Measurements from ENCODE around the gene HNF1B.
A peak's percentile ranks its signal among the peaks of the same experiment; 100 is the strongest.

The HNF1B gene

DNA sequence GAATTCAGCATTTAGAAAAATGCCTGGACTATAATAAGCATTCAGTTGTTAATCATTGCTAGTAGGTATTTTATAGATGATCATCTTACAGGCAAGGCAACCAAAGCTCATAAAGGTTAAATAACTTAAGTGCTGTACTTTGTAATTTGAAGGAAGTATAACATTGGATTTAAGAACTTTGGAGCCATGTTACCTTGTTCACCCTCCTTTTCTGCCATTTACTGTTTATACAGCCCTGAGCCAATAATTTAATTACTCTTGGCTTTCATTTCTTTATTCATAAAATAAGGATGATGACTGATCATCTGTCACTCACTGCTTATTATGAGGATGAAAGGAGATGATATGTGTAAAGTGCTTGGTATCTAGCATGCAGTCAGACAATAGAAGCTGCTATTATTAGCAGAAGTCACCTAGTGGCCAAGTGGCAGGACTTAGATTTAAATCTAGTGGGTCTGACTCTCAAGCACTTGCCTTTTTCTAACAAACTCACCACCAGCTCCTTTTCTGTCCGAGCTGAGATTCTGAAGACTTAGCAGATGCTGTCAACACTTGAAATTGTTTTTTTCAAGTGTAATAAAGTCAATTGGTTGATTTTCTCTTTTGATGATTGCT, 83.4 kb downstream of the HNF1B start:
- no peak for DNase-seq

DNA sequence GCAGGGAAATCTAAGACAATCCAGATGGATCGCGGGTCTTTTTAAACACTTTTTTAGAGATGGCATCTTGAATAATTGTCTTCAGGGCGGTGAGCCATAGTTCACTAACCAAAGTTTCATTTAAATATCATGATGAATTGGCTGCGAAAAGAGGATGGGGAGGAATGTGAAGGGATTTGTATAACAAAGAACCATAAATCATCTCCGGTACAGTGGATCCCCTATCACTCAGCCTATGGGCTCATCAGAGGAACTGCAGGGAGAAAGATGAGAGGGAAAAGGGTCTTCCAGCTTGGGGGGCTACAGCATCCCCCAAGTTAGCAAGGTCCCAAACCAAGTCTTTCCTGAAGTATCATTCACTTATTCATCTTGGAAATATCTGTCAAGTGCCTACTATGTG, 84.9 kb downstream of the HNF1B start:
- no peak for DNase-seq

DNA sequence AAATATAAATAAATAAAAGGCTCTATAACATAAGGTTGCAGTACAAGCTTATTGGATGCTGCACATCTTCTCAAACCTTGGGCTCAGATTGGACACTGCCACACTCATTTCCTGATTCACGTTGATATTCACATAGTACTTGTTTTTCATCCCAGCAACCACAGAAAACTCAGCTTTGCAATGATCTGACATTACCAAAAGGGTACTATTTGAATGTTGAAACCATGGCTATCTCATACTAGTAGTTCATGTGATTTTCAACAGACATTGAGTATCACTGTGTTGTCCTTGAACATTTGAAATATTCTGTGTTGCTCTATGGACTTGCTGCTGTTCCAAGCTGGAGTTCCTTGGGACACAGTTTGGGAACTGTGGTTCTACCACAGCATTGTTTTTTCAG, 87.7 kb downstream of the HNF1B start:
- DNase-seq = no peak

- no peak for DNase-seq
Measured at GRCh38 chr17:37651849-37652248, 93.0 kb downstream of the HNF1B start.

- DNase-seq = no peak
Measured at GRCh38 chr17:37650419-37651003, 94.3 kb downstream of the HNF1B start.

DNA sequence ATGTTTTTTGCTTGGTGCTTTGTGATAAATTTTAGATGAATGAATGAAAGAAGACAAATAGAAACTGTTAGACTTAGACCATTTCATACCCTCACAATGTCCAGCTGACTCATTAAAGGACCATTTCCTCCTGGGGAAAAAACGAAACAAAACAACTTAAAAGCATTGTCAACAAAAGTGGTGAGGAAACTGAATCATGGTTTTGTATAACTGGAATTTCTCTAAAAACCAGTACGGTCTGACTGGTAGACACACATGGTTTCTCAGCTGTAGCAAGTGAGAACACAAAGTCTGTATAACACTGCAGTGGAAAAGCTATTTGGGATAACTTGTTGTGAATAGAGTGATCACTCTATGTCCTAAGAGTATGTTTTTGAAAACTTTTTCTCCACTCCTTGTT, 96.3 kb downstream of the HNF1B start:
- no peak for DNase-seq

- no peak for DNase-seq
Measured at GRCh38 chr17:37647856-37648255, 97.0 kb downstream of the HNF1B start.

GRCh38 chr17:37643869-37644268, 101.0 kb downstream of the HNF1B start:
- DNase-seq = no peak

GRCh38 chr17:37643118-37643766, 101.6 kb downstream of the HNF1B start, which contains the start of gene DDX52:
Gene DDX52 (minus strand): TSS chr17:37643446. CDS start chr17:37643420, 26 bp downstream.
- DNase-seq = peak; percentile 78 to 82

GRCh38 chr17:37642681-37643080, 102.2 kb downstream of the HNF1B start:
- no peak for DNase-seq

DNA sequence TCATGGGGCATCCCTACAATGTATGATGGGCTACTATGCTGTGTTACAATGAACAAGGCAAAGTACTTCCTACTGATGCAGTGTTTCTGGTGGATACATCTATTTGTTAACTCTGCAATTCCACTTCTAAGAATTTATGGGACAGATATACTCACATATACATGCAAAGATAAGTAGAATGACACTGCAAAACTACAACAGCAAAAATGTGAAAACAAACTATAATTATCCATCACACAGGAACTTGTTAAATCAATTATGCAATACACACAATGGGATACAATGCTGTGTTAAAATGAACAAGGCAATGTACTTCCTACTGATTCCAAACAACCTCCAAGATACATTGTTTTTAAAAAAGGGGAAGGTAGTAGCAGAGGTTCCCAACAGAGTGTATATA, 104.8 kb downstream of the HNF1B start:
- DNase-seq = no peak

DNA sequence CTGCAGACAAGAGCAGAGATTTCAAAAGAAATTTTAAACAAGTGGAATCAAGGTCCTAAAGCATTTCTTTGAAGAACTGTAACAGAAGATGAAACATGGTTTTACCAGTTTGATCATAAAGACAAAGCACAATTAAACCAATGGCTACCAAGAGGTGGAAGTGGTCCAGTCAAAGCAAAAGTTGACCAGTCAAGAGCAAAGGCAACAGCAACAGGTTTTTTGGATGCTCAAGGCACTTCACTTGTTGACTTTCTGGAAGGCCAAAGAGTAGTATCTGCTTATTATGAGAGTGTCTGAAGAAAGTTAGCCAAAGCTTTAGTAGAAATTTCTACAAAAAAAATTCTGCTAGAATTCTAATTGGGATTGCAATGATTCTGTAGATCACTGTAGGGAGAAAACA, 106.9 kb downstream of the HNF1B start:
- no peak for DNase-seq
